Measurements from ENCODE around the gene SLC9A8. TPM values are rescaled to one million over a fixed set of nuclear protein-coding genes. Genes with fewer than 3 reads are reported as not detected.
"Not testable (repeated sequence)": the region's sequence is repeated elsewhere in the genome, so short reads cannot be mapped to it uniquely, and the experiment has no call there.

Gene SLC9A8
- polyA plus RNA-seq, 4 donors = 7.5 to 12.0 (median 9.8) TPM

DNA sequence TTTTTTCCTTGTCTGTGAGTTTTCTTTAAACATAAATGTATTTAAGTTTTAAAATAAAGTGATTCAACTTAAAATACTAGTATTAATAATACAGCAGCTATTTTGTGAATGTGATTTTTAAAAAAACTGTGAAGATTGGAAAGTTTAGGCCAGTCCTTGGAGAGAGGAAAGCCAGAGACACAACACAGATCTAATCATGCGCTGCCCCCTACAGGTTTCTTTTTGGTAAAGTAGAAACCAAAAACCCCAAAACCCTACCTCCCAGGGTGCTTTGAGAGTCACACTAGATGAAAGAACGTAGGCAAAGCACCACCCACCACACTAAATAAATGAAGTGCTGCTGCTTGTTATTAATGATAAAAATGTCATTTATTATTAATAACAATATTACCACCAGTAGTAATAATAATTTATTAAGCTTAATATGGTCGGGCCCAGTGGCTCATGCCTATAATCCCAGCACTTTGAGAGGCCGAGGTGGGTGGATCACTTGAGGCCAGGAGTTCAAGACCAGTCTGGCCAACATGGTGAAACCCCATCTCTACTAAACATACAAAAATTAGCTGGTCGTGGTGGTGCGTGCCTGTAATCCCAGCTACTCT lies 33.7 kb downstream of the SLC9A8 start:
- peak in 1 of 4 donors; percentile 49 for DNase-seq (ENCODE audit: low read depth in 4 of 4, low spot score in 2 of 4)

GRCh38 chr20:49850463-49851230 lies 38.0 kb downstream of the SLC9A8 start:
- DNase-seq (ENCODE audit: low read depth in 4 of 4, low spot score in 2 of 4) = no peak

- DNase-seq (ENCODE audit: low read depth in 4 of 4, low spot score in 2 of 4) = no peak
Observed at GRCh38 chr20:49851231-49851705, 38.6 kb downstream of the SLC9A8 start.

DNA sequence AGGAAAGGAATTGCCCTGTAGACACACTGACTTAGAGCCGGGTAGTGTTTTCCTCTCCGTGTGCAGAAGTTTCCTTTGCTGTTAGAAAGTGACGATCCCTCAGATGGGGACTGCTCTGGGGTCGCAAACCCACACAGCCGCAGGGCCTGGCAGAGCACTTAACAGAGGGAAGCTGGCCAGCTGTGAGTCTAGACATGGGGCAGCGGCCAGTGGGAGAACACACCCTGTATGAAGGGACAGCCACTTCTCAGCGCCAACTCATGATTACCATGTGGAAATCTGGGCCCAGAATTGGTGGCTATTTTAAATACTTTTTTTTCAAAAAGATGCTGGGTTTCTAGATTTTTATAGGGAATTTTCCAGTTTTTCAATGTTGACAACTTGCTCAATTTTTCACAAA lies 39.4 kb downstream of the SLC9A8 start:
- DNase-seq (ENCODE audit: low read depth in 4 of 4, low spot score in 2 of 4) = no peak

- DNase-seq (ENCODE audit: low read depth in 4 of 4, low spot score in 2 of 4) = no peak
Observed at GRCh38 chr20:49852522-49853080, 40.0 kb downstream of the SLC9A8 start.

GRCh38 chr20:49853640-49854039 lies 41.0 kb downstream of the SLC9A8 start:
- peak in 2 of 4 donors; percentile 24 to 31 for DNase-seq (ENCODE audit: low read depth in 4 of 4, low spot score in 2 of 4)

DNA sequence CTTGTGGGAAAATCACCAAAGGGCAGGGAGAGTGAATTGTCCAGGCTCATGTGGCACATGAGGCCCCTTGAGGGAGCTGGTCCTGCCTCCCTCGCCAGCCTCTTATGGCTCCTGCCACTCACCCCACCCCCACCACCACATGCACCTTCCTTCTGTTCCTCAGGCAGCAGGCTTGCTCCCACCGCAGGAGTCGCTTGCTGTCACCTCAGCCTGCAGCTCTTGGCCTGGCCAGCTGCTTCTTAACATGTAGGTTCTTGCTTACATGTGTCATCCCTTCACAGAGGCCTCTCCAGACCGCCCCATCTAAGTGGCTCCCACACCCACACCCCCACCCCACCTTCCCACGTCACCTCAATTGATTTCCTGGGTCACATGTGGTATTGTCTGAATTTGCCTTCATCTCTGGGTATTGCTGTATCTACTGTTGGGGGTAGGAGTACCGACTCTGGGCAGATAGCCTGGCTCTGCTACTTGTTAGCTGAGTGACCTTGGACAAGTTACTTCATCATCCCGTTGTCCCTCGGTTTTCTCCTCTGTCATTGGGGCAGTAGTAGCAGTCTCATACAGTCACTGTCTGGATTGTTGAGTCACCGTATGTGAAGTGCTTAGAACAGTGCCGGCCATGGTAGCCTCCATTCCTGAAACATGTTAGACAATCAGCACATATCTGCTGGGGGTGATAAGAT lies 41.7 kb downstream of the SLC9A8 start:
- no peak for DNase-seq (ENCODE audit: low read depth in 4 of 4, low spot score in 2 of 4)

DNA sequence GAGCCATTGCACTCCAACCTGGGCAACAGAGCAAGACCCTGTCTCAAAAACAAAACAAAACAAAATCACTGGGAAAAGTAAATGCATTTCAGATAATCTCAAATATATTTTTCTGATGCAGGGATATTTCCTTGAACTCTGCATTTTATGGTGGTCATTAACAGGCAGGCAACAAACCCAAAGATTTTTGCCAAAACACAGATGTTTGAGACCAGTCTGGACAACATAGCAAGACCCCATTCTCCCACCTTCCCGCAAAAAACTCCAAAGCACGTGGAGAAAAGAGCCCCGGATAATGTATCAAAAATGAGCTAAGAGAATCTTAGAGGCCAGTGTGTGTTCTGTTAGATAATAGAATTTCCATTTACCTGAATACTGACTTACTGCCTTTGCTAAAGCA lies 44.3 kb downstream of the SLC9A8 start:
- no peak for DNase-seq (ENCODE audit: low read depth in 4 of 4, low spot score in 2 of 4)

GRCh38 chr20:49858076-49858585 lies 45.5 kb downstream of the SLC9A8 start:
- no peak for DNase-seq (ENCODE audit: low read depth in 4 of 4, low spot score in 2 of 4)

GRCh38 chr20:49859011-49859410 lies 46.4 kb downstream of the SLC9A8 start:
- no peak for DNase-seq (ENCODE audit: low read depth in 4 of 4, low spot score in 2 of 4)

DNA sequence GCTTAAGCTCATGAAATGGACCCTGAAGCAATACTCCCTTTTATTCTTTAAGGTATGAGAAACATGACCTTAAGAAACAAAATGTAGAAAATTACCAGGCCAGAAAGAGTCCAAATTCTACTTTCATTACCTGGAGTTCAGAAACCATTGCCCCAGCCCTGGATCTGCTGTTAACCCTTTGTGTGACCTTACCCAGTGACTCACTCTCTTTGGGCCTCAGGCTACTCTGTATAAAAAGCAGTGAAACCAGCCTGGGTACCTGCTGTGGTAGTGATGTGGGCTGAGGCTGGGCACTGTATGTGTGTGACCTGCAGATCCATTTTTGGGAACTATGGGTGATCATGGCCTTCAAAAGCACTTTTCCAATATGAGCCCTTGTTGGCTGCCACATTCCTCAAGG lies 47.2 kb downstream of the SLC9A8 start:
- DNase-seq (ENCODE audit: low read depth in 4 of 4, low spot score in 2 of 4) = no peak

- not testable (repeated sequence) for DNase-seq (ENCODE audit: low read depth in 4 of 4, low spot score in 2 of 4)
Observed at GRCh38 chr20:49861232-49861631, 48.6 kb downstream of the SLC9A8 start.

DNA sequence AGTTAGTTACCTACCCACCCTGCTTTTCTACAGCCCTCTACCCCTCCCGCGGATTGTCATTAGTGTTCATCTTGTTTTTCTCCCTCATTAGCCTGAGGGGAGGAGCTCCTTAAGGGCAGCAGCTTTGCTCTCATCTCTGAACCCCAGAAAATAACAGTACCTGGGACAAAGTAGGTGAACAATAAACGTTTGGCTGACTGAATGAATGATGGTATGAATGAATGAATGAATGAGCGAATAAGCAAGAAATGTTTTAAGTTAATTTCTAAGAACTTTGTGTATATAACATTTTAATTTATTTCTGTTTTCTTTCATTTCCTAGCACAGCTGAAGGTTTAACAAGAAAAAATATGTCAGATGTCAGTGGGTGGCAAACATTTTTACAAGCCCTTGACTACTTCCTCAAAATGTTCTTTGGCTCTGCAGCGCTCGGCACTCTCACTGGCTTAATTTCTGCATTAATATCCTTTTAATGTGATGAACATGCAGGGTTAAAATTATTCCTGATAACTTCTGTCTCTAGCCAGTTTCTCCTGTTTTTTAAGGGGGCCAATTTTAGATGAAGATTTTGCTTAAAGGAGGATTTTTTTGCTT lies 50.1 kb downstream of the SLC9A8 start:
- no peak for DNase-seq (ENCODE audit: low read depth in 4 of 4, low spot score in 2 of 4)

- no peak for DNase-seq (ENCODE audit: low read depth in 4 of 4, low spot score in 2 of 4)
Observed at GRCh38 chr20:49863666-49864065, 51.0 kb downstream of the SLC9A8 start.

DNA sequence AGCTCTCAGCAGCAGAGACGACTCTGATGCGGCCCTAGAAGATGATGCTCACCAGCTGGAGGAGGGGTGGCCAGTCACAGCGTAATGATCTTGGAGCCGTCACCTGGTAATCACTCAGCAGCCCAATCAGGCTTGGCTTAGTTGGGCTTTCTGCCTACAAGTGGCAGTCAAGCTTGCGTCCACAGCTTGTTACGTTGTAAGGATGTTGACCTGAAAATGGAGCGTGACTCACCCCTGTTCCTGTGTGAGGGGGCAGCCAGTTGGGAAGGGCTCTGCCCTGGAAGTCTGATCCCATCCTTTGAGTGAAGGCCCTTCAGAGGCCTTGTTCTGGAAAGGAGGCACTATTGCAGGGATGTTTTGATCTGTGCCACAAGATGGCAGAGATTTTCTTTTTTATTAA lies 52.9 kb downstream of the SLC9A8 start:
- DNase-seq (ENCODE audit: low read depth in 4 of 4, low spot score in 2 of 4) = no peak

DNA sequence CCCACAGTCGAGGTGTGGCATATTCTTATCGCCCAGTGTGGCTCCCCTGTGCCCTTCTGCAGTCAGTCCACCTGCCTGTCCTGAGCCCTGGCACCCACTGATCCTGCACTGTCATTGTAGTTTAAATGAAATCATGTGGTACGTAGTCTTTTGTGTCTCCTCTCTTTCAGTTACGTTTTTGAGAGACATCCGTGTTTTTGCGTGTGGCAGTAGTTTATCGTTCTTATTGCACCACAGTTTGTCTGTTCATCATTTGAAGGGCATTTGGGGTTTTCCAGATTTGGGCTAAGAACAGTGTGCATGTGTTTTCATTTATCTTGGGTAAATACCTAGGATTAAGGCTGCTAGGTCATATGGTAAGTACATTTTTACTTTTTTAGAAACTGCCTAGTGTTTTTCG lies 53.4 kb downstream of the SLC9A8 start:
- DNase-seq (ENCODE audit: low read depth in 4 of 4, low spot score in 2 of 4) = no peak

- no peak for DNase-seq (ENCODE audit: low read depth in 4 of 4, low spot score in 2 of 4)
Observed at GRCh38 chr20:49867453-49868215, 55.0 kb downstream of the SLC9A8 start.

- DNase-seq (ENCODE audit: low read depth in 4 of 4, low spot score in 2 of 4) = no peak
Observed at GRCh38 chr20:49868538-49868937, 55.9 kb downstream of the SLC9A8 start.

DNA sequence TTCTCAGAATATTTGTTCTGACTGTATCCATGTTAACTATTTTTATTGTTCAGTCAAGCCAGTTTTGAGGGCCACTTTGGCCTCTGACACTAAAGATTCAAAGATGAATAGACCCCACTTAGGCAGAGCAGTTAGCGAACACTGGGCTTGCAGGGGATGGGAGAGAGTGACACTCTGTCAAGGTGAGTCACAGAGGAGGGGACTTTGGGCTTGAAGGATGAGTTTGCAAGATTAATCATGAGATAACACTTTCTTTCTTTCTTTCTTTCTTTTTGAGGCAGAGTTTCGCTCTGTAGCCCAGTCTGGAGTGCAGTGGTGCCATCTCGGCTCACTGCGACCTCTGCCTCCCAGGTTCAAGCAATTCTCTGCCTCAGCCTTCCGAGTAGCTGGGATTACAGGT lies 56.3 kb downstream of the SLC9A8 start:
- no peak for DNase-seq (ENCODE audit: low read depth in 4 of 4, low spot score in 2 of 4)

DNA sequence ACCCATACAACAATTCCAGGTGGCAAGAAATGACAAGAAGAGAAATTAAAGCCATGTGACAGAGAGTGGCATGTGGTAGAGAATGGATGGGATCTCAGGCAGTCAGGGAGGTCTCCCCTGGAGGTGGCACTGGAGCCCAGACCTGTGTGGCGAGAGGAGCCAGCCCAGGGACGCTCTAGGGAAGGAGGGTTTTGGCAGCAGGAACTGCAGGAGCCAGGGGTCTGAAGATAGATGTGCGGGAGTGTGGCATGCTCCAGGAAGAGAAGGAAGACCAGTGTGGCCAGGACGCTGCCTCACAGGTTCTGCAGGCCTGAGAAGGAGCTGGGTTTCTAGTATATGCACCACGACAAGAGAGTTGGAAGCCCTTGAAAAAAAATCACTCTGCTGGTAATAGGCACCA lies 57.6 kb downstream of the SLC9A8 start:
- no peak for DNase-seq (ENCODE audit: low read depth in 4 of 4, low spot score in 2 of 4)
